OCI-LY7 (cell line): ENCODE results near the gene SV2C. TPM values are rescaled to one million over a fixed set of nuclear protein-coding genes. Genes with fewer than 3 reads are reported as not detected.
A peak's percentile ranks its signal among the peaks of the same experiment; 100 is the strongest.

Experiments used
- BruUV-seq: library from RNA; stranded (reverse); fragments of 400-500 nt; replicated peaks from 2 replicates; lab custom pipeline; 2021; lab: Mats Ljungman, UMichigan
- CTCF ChIA-PET: fragments of 300-600 bp; sonication (Branson Sonifier 250); formaldehyde crosslinking; loops from one replicate; lab custom pipeline; 2022; ENCODE audit warnings: antibody characterized with exemption; ENCODE audit not compliant: unreplicated experiment; lab: Charles Lee
- POLR2A ChIA-PET: fragments of 300-600 bp; sonication (Branson Sonifier 250); formaldehyde crosslinking; loops from one replicate; lab custom pipeline; 2022; ENCODE audit warnings: antibody characterized with exemption; lab: Charles Lee
- DNase-seq: peaks from one replicate; pipeline ENCODE4 v3.0.0-alpha.2; 2015; ENCODE audit warnings: low spot score
- H2AFZ ChIP-seq: fragments of 200-600 bp; sonication (generic), shearing (Covaris generic); 2 replicates; pipeline ENCODE4 v1.6.1; 2014; ENCODE audit warnings: mild to moderate bottlenecking, antibody characterized with exemption, low read length, moderate library complexity
- H3K27ac ChIP-seq: fragments of 200-600 bp; sonication (generic); 2 replicates; pipeline ENCODE4 v1.5.1; 2014; ENCODE audit warnings: mixed run types, low read depth, mild to moderate bottlenecking, moderate library complexity, low read length, inconsistent platforms; ENCODE audit not compliant: poor library complexity, severe bottlenecking
- H3K36me3 ChIP-seq: fragments of 200-600 bp; sonication (generic); 2 replicates; pipeline ENCODE4 v1.6.1; 2014; ENCODE audit warnings: mild to moderate bottlenecking, antibody characterized with exemption, low read length, moderate library complexity, mixed read lengths; ENCODE audit not compliant: insufficient read depth
- H3K4me1 ChIP-seq: fragments of 200-600 bp; sonication (generic); 2 replicates; pipeline ENCODE4 v1.5.1; 2014; ENCODE audit warnings: mild to moderate bottlenecking, low read length; ENCODE audit not compliant: insufficient read depth, poor library complexity, severe bottlenecking
- H3K4me2 ChIP-seq: fragments of 200-600 bp; sonication (generic); 2 replicates; pipeline ENCODE4 v1.6.1; 2014; ENCODE audit warnings: mild to moderate bottlenecking, low read length
- H3K4me3 ChIP-seq: fragments of 200-600 bp; sonication (generic); 2 replicates; pipeline ENCODE4 v1.5.1; 2014; ENCODE audit warnings: mild to moderate bottlenecking, low read depth, low read length; ENCODE audit not compliant: poor library complexity, severe bottlenecking
- H3K79me2 ChIP-seq: fragments of 200-600 bp; sonication (generic); 2 replicates; pipeline ENCODE4 v1.6.1; 2016; ENCODE audit warnings: low read depth, mild to moderate bottlenecking, low read length, moderate library complexity, mixed read lengths; ENCODE audit not compliant: insufficient read depth
- H3K9me2 ChIP-seq: fragments of 200-600 bp; sonication (generic); 2 replicates; pipeline ENCODE4 v1.6.1; 2016; ENCODE audit warnings: mild to moderate bottlenecking, low read length, mixed read lengths; ENCODE audit not compliant: insufficient read depth
- H3K9me3 ChIP-seq: fragments of 200-600 bp; sonication (generic); 2 replicates; pipeline ENCODE4 v1.6.1; 2014; ENCODE audit warnings: mild to moderate bottlenecking, mixed run types, low read length, mixed read lengths
- H4K20me1 ChIP-seq: fragments of 200-600 bp; sonication (generic); 2 replicates; pipeline ENCODE4 v1.6.1; 2014; ENCODE audit warnings: mild to moderate bottlenecking, antibody characterized with exemption, low read length, moderate library complexity, mixed read lengths; ENCODE audit not compliant: insufficient read depth
- CTCF ChIP-seq: fragments of 200-600 bp; sonication (generic); conservative IDR thresholded peaks from 2 replicates; pipeline ENCODE4 v1.5.1; 2014; ENCODE audit warnings: mild to moderate bottlenecking, antibody characterized with exemption, low read length, moderate library complexity, mixed read lengths
- EZH2phosphoT487 ChIP-seq: fragments of 200-600 bp; sonication (generic); IDR thresholded peaks from 2 replicates; pipeline ENCODE4 v1.6.1; 2018; ENCODE audit warnings: low read depth, borderline replicate concordance, mild to moderate bottlenecking, mixed run types, antibody characterized with exemption, low read length, moderate library complexity, mixed read lengths
- intact Hi-C: fragments of 100-400 bp; cut with micrococcal nuclease; formaldehyde crosslinking; loops from one replicate; pipeline ENCODE4 v1.10.0; 2022; ENCODE audit not compliant: unreplicated experiment
- total RNA-seq, 2 experiments: library from RNA; depleted of rRNA in 1 of 2; stranded (reverse); fragments of >200 nt in 1 of 2; shearing (Covaris generic) in 1 of 2; gene quantifications; 2 replicates each; pipeline ENCODE4 v1.2.3, GENCODE V29; 2014 to 2022

SV2C gene
- total RNA-seq, 2 experiments from 2014 or later = not detected

- intact Hi-C loops = no loop called here
- H3K79me2 ChIP-seq = no peaks in the 10 kb centered on the region
- no peaks in the 10 kb centered on the region for H3K9me3 ChIP-seq
- H3K4me2 ChIP-seq = no peak overlapping the region
- no peaks in the 10 kb centered on the region for H4K20me1 ChIP-seq
- H3K4me3 ChIP-seq = no peak overlapping the region
- H2AFZ ChIP-seq = no peak overlapping the region
- H3K9me2 ChIP-seq = no peaks in the 10 kb centered on the region
- no peak for DNase-seq
- CTCF ChIA-PET = no interaction called here
- POLR2A ChIA-PET = interaction anchor here (0.6 to 1.6 kb wide), 3 partner anchors 15 to 530 kb away, joined by 3 to 5 read pairs (median 3); no protein-coding TSS in a partner anchor
- H3K4me1 ChIP-seq = peaks cover 11% of the 10 kb centered on the region
- TF ChIP-seq CTCF = no peak
- TF ChIP-seq EZH2phosphoT487 = no peak
- no peaks in the 10 kb centered on the region for H3K36me3 ChIP-seq
- BruUV-seq = no TSS peak
- no peak overlapping the region for H3K27ac ChIP-seq
These were observed 208.3 kb downstream of the SV2C start for GRCh38 chr5:76291305-76292077.

GRCh38 chr5:76292620-76293322, 209.6 kb downstream of the SV2C start:
- peak; percentile 48 for DNase-seq
- intact Hi-C loops = no loop called here
- no peaks in the 10 kb centered on the region for H4K20me1 ChIP-seq
- no TSS peak for BruUV-seq
- peak overlapping the region; percentile 33 for H3K4me2 ChIP-seq
- H3K27ac ChIP-seq = no peak overlapping the region
- no peaks in the 10 kb centered on the region for H3K79me2 ChIP-seq
- TF ChIP-seq CTCF (no peak), EZH2phosphoT487 (no peak)
- H3K4me3 ChIP-seq = no peak overlapping the region
- no peaks in the 10 kb centered on the region for H3K36me3 ChIP-seq
- CTCF ChIA-PET = no interaction called here
- H3K9me3 ChIP-seq = no peaks in the 10 kb centered on the region
- peaks cover 11% of the 10 kb centered on the region for H3K4me1 ChIP-seq
- H3K9me2 ChIP-seq = no peaks in the 10 kb centered on the region
- POLR2A ChIA-PET = interaction anchor here (0.7 to 1.6 kb wide), 4 partner anchors 12 to 17 kb away, joined by 3 to 5 read pairs (median 4); no protein-coding TSS in a partner anchor
- no peak overlapping the region for H2AFZ ChIP-seq

GRCh38 chr5:76294573-76294972, 211.4 kb downstream of the SV2C start:
- CTCF ChIA-PET = no interaction called here
- Histone ChIP-seq H3K36me3 (no peaks in the 10 kb centered on the region), H3K79me2 (no peaks in the 10 kb centered on the region), H3K4me2 (no peak overlapping the region), H3K4me1 (peaks cover 11% of the 10 kb centered on the region), H3K9me2 (no peaks in the 10 kb centered on the region), H2AFZ (no peak overlapping the region), H3K4me3 (no peak overlapping the region), H4K20me1 (no peaks in the 10 kb centered on the region), H3K27ac (no peak overlapping the region), H3K9me3 (no peaks in the 10 kb centered on the region)
- TF ChIP-seq EZH2phosphoT487 (no peak), CTCF (no peak)
- POLR2A ChIA-PET = no interaction called here
- no TSS peak for BruUV-seq
- intact Hi-C loops = no loop called here
- no peak for DNase-seq
